Sigmoid colon (tissue), 4 donors: ENCODE data around the gene ASAP2.

Source experiments
- POLR2AphosphoS5 ChIP-seq, 4 donors: sonication (generic); formaldehyde crosslinking; IDR thresholded peaks; one replicate each; pipeline ENCODE4 v1.6.1; 2017; ENCODE audit warnings: antibody characterized with exemption in 4 of 4
- TF ChIP-seq, protein P1 (sequence below), 4 experiments: fragments of 450-650 bp in 3 of 4; fragments of 200-600 bp in 1 of 4; IDR thresholded peaks; one replicate each; pipeline ENCODE4 v1.5.1; 2016 to 2019; ENCODE audit warnings: antibody characterized with exemption in 4 of 4, mild to moderate bottlenecking in 3 of 4, moderate library complexity in 2 of 4

DNA sequence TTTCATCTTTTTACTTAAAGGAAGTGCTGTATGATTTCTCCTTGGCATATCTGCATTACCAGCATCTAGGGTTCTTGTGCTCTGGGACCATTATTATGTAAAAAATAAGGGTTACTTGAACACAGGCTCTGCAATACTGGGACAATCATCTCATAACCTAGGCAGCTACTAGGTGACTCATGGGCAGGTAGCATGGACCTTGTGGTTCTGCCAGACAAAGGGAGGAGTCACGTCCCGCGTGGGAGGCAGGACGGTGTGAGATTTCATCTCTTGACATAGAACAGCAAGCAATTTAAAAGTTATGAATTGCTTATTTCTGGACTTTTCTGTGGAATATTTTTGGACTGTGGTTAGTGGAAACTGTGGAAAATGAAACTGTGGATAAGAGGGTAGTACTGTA lies 34.1 kb downstream of the ASAP2 start:
- TF ChIP-seq, protein P1, sequence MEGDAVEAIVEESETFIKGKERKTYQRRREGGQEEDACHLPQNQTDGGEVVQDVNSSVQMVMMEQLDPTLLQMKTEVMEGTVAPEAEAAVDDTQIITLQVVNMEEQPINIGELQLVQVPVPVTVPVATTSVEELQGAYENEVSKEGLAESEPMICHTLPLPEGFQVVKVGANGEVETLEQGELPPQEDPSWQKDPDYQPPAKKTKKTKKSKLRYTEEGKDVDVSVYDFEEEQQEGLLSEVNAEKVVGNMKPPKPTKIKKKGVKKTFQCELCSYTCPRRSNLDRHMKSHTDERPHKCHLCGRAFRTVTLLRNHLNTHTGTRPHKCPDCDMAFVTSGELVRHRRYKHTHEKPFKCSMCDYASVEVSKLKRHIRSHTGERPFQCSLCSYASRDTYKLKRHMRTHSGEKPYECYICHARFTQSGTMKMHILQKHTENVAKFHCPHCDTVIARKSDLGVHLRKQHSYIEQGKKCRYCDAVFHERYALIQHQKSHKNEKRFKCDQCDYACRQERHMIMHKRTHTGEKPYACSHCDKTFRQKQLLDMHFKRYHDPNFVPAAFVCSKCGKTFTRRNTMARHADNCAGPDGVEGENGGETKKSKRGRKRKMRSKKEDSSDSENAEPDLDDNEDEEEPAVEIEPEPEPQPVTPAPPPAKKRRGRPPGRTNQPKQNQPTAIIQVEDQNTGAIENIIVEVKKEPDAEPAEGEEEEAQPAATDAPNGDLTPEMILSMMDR (IDR thresholded peaks at IDR 0.05), result no peak
- peak in 1 of 4 donors; percentile 10 for TF ChIP-seq POLR2AphosphoS5 (IDR thresholded peaks at IDR 0.05)
